Globus pallidus (tissue), 1 donor: Measurements from ENCODE around the gene SLAIN2.
"Not testable (repeated sequence)": the region's sequence is repeated elsewhere in the genome, so short reads cannot be mapped to it uniquely, and the experiment has no call there.

Experiments used
- DNase-seq: peaks from one replicate; pipeline ENCODE4 v3.0.0-alpha.2; 2015; ENCODE audit warnings: low spot score

Gene SLAIN2

DNA sequence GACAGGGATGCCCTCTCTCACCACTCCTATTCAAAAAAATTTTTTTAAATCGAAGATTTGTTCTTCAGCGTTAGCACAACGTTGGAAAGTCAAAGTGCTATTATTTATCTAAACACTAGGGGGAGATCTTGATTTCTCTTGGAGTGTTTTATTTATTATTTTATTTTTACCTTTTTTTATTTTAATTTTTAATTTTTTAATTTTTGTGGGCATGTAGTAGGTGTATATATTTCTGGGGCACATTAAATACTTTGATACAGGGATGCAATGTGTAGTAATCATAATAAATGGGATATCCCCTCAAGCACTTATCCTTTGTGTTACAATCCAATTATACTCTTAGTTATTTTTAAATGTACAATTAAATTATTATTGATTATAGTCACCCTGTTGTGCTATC lies 104.4 kb downstream of the SLAIN2 start:
- DNase-seq, result no peak

DNA sequence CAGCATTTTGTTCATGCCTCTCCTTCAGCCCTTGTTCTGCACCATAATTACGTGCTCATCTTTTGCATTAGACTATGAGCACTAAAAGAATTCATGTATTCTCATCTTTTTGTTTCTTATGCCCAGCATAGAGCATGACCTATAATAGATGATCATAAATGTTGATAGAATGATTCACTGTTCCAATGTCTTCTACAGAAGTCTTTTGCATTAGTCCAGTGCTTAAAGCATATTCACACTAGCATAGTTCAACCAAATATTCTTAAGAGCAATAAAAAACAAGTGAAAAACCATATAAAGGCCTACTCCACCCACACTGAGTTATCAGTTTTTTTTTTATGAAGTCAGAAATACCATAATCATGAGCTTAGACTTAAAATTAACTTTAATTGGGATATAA lies 105.3 kb downstream of the SLAIN2 start:
- no peak for DNase-seq

DNA sequence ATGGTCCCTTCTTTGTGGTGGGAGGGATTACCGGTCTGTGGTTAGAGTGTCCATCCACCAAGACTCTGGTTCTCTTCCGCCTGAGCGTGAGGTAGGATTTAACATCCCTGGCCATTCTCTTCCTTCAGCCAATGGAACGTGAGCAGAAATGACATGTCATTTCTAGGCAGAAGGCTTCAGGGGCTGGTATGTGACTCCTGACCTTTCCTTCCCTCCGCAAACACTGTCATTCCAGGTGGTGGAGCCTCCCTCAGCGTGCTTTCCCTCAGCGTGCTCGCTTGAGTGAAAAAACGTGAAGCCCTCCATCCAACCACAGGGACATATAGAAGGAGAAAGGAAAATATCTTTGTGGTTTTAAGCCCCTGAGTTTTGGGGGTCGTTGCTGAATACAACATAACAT lies 107.8 kb downstream of the SLAIN2 start:
- no peak for DNase-seq

DNA sequence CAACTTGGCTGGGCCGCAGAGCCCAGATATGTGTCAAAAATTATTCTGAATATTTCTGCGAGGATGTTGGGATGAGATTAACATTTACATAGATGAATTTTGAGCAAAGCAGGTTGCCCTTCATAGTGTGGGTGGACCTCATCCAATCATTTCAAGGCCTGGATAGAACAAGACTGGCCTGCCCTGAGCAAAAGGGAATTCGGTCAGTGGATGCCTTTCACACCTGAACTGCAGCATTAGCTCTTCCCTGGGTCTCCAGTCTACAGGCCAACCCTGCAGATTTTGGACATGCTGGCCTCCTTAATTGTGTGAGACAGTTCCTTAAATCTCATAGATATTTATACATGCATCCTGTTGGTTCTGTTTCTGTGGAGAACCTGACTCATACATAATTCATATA lies 109.4 kb downstream of the SLAIN2 start:
- DNase-seq, result no peak

DNA sequence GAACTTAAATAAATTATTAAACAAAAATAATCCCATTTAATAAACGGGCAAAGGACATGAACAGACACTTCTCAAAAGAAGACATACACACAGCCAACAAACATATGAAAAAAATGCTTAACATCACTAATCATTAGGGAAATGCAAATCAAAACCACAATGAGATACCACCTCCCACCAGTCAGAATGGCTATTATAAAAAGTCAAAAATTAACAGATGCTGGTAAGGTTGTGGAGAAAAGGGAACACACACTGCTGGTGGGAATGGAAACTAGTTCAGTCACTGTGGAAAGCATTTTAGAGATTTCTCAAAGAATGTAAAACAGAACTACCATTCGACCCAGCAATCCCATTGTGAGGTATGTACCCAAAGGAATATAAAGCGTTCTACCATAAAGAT lies 110.3 kb downstream of the SLAIN2 start:
- DNase-seq, result not testable (repeated sequence)

DNA sequence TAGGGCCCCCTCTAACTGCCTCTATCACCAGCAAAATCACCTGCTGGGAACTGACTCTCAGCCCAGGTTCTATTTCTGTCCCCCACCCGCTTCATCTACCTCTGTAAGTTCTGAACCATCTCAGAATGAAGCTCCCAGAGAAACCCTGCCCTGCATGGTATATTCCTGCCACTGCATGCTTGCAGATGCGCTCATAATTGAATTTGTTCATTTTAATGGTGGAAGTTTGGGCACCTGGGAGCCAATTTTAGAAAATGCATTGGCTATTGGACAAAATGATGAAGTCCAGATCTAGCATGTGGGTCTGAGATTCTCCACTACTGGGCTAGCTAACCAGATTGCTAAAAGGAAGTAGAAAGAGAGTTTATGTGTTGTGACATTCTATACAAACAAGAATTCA lies 113.3 kb downstream of the SLAIN2 start:
- no peak for DNase-seq

DNA sequence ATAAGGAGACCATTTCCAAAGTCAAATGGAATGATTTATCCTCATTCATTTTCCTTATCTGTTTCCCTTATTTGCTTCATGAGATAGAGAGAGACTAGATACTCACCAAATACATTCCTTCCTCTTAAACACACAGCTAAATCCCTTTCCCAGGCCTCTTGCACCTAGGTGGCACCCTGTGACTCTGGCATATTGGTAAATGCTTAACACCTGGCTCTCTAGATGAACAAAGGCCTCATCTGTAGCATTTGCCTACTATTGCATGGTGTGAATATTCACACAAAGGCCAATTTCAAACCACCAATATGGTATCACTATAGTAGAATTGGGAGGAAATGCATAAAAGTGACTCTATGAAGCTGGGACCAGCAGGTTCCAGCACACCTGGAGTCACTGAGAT lies 119.7 kb downstream of the SLAIN2 start:
- DNase-seq, result no peak

DNA sequence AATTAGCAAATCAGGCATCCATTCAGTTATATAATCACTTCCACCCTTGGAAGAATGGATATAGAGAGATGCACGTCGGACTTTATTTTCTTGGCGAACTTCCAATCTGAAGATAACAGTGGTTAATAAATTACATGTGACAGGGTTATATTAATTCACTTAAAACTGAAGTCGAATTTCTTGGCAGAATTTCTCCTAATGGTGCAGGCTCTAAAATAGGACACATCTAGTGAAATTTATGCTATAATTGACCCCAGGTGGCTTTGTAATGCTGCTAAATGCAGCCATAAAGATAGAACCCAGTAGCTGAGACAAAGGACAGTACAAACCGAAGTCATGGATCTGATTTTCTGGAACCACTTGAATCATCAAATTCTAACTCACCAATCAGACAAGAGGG lies 121.0 kb downstream of the SLAIN2 start:
- DNase-seq, result no peak

DNA sequence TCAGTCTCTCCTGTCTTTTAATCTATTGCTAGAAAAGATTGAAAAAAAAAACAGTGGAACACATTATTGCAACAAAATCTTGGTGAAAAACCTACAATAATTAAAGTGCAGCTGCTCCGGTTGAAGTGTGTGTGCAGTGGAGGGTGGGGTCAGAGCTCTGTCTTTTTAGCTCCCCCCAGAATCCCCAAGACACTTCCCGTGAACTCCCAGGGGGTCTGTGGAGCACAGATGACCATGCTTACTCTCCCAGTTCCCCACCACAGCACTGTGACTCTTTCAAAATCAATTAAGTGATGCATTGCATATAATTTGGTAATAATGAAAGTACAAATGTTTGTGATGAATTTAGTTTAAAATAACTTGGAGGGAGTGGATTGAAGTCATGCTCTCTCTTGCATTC lies 126.1 kb downstream of the SLAIN2 start:
- no peak for DNase-seq

DNA sequence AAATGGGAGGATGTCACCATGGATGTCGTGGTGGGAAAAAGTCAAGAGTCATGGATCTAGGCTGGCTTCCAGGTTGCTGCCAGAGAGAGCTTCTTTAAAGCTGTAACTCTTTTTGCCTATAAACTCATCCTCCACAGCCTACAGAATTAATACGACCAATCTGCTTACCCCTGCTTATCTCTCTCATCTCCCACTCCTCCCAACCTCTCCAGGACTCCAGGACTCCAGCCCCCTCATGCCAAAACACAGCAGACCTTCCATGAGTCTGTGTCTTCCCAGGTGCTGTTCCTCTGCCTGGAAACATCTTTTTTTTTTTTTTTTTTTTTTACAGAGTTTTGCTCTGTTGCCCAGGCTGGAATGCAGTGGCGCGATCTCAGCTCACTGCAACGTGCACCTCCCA lies 126.6 kb downstream of the SLAIN2 start:
- DNase-seq, result no peak

DNA sequence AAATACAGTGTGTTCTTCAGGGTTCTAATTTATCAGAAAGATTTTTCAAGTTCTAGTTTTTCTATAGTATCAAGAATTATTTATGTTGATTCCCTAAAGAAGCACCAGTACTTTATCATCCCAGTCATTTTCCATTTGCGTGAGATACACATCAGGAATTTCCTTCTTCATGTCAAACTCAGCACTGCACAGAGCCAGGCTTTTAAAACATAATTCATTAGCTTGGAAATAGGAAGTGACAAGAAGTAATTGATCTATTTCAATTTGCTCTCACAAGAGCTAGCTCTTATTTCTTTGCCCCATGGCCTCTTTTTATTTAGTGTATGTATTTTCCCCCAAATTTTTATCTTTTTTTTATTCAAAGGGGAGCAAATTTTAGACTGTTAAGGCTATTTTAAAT lies 128.8 kb downstream of the SLAIN2 start:
- DNase-seq, result no peak

DNA sequence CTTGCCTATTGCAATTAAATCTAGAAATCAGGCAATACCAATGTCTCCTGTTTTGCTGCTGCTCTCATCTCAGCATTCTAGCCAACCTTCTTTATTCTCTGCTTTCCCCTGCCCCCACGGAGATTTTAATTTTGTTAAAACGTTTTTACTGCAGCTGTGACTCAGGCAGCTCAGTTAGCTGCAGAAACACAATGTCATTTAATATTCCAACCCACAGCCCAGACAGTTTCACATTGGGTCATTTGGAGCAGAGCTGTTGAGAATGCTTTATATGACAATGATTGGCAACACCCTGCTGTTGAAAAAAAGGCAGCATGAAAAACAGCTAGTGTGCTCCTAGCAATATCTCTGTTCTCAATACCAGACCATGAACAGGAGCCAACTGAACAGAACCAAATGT lies 129.2 kb downstream of the SLAIN2 start:
- DNase-seq, result peak; percentile 65

DNA sequence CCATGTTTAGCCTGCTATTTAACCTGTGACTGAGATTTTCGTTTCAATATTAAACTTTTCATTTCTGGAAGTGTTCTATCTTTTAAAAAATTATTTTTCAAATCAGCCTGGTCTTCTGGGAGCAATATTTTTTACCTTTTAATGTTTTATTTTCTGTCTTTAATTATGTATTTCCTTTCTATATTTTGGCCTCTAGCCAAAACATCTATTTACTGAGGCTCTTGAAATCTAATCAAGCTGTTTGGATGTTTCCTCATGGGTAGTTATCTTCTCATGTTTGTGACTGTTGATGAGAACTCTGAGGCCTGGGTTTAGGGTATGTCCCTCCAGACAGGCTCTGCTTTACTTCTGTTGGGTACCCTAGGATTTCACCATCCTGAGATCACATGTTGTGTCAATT lies 131.5 kb downstream of the SLAIN2 start:
- no peak for DNase-seq

DNA sequence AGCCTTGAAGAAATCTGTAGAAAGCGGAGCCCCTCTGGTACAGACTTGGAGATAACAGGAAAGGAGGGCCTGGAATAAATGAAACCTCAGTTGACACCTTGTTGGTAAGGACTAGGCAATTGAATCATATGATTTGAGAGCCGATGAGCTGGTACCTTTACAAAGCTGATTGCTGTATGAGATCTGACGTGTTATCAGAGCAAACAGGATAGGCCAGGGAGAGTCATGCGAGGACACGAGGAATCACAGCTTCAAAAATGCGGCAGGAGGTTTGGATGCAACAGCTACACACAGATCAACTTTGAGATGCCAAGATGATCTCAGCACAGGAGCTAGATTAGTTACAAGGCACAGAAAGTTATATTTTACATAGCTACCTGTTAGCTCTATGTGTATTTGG lies 134.4 kb downstream of the SLAIN2 start:
- DNase-seq, result no peak
